HG02798 (cell line): ENCODE results near the gene GPR162.

Experiments used
- ATAC-seq: cut with Tn5 transposase; IDR thresholded peaks from one replicate; pipeline ENCODE4 v1.9.1; 2021; ENCODE audit warnings: mild to moderate bottlenecking; ENCODE audit not compliant: unreplicated experiment, poor library complexity

Gene GPR162

GRCh38 chr12:6821591-6822425 lies at the start of gene GPR162:
TSS of gene GPR162 (plus strand) at chr12:6821821. CDS start at chr12:6823899, 2,078 bp downstream.
- no peak for ATAC-seq

- no peak for ATAC-seq
Observed at GRCh38 chr12:6772331-6772695, 49.3 kb upstream of the GPR162 start, which contains the start of gene LAG3. TSS of gene LAG3 (plus strand) at chr12:6772520. CDS start at chr12:6772853, 333 bp downstream.

GRCh38 chr12:6772726-6773589 lies 48.7 kb upstream of the GPR162 start:
- no peak for ATAC-seq

GRCh38 chr12:6773590-6774351 lies 47.9 kb upstream of the GPR162 start:
- ATAC-seq = no peak

GRCh38 chr12:6774499-6775062 lies 47.0 kb upstream of the GPR162 start:
- ATAC-seq = no peak

- ATAC-seq = no peak
Observed at GRCh38 chr12:6775185-6776174, 46.1 kb upstream of the GPR162 start.

GRCh38 chr12:6777386-6777785 lies 44.2 kb upstream of the GPR162 start:
- no peak for ATAC-seq

GRCh38 chr12:6778217-6778573 lies 43.4 kb upstream of the GPR162 start:
- ATAC-seq = no peak

- peak; percentile 84 for ATAC-seq
Observed at GRCh38 chr12:6778574-6779550, 42.8 kb upstream of the GPR162 start.

GRCh38 chr12:6779708-6780432 lies 41.8 kb upstream of the GPR162 start:
- no peak for ATAC-seq

- ATAC-seq = no peak
Observed at GRCh38 chr12:6780573-6780972, 41.0 kb upstream of the GPR162 start.

- ATAC-seq = no peak
Observed at GRCh38 chr12:6782119-6782518, 39.5 kb upstream of the GPR162 start.

- no peak for ATAC-seq
Observed at GRCh38 chr12:6782850-6783566, 38.6 kb upstream of the GPR162 start.

- ATAC-seq = no peak
Observed at GRCh38 chr12:6783828-6784227, 37.8 kb upstream of the GPR162 start.

- ATAC-seq = no peak
Observed at GRCh38 chr12:6784296-6784695, 37.3 kb upstream of the GPR162 start.

GRCh38 chr12:6784761-6785160 lies 36.9 kb upstream of the GPR162 start:
- ATAC-seq = no peak
